SU-DHL-6 (cell line): Measurements from ENCODE around the gene BICD1.

ENCODE experiments used
- H2AFZ ChIP-seq: fragments of 200-600 bp; sonication (generic); 2 replicates; pipeline ENCODE4 v1.6.1; 2014; ENCODE audit warnings: low read depth, mild to moderate bottlenecking, moderate library complexity, mixed read lengths, antibody characterized with exemption, low read length; ENCODE audit not compliant: severe bottlenecking
- H3F3A ChIP-seq: fragments of 200-600 bp; shearing (Covaris generic); 2 replicates; pipeline ENCODE4 v1.6.0; 2016; ENCODE audit warnings: antibody characterized with exemption, mild to moderate bottlenecking; ENCODE audit not compliant: insufficient read depth
- H3K27ac ChIP-seq: fragments of 200-600 bp; sonication (generic); 2 replicates; pipeline ENCODE4 v1.5.1; 2016; ENCODE audit warnings: low read depth, mild to moderate bottlenecking, low read length, moderate library complexity, mixed read lengths
- H3K27me3 ChIP-seq: fragments of 200-600 bp; sonication (generic), shearing (Covaris generic); 2 replicates; pipeline ENCODE4 v1.6.0; 2014; ENCODE audit warnings: mild to moderate bottlenecking, low read length
- H3K36me3 ChIP-seq: fragments of 200-600 bp; sonication (generic); 2 replicates; pipeline ENCODE4 v1.6.1; 2014; ENCODE audit warnings: mild to moderate bottlenecking, low read length, mixed read lengths
- H3K4me2 ChIP-seq: fragments of 300-600, 200-600 bp; shearing (Covaris generic), sonication (generic); 2 replicates; pipeline ENCODE4 v1.6.0; 2014; ENCODE audit warnings: low read length, low read depth, mild to moderate bottlenecking; ENCODE audit not compliant: poor library complexity, severe bottlenecking
- H3K4me3 ChIP-seq: fragments of 200-600 bp; sonication (generic); 2 replicates; pipeline ENCODE4 v1.5.1; 2014; ENCODE audit warnings: antibody characterized with exemption, low read length, mild to moderate bottlenecking, mixed read lengths; ENCODE audit not compliant: insufficient read depth, poor library complexity, severe bottlenecking
- H3K79me2 ChIP-seq: fragments of 200-600 bp; sonication (generic); 2 replicates; pipeline ENCODE4 v1.6.1; 2014; ENCODE audit warnings: mild to moderate bottlenecking, low read length, moderate library complexity; ENCODE audit not compliant: insufficient read depth
- H3K9ac ChIP-seq: fragments of 200-600 bp; sonication (generic); 2 replicates; pipeline ENCODE4 v1.7.0; 2014; ENCODE audit warnings: mild to moderate bottlenecking, low read length
- H3K9me2 ChIP-seq: fragments of 200-600 bp; sonication (generic); replicated peaks from 2 replicates; pipeline ENCODE4 v1.6.1; 2014; ENCODE audit warnings: low read length; ENCODE audit not compliant: insufficient read depth
- H3K9me3 ChIP-seq: fragments of 200-600 bp; sonication (generic); 2 replicates; pipeline ENCODE4 v1.6.1; 2014; ENCODE audit warnings: low read length, mixed read lengths; ENCODE audit not compliant: insufficient read depth
- H4K20me1 ChIP-seq: fragments of 200-600 bp; sonication (generic); 2 replicates; pipeline ENCODE4 v1.6.1; 2014; ENCODE audit warnings: low read depth, mild to moderate bottlenecking, antibody characterized with exemption, low read length, moderate library complexity, mixed read lengths
- EZH2phosphoT487 ChIP-seq: fragments of 200-600 bp; sonication (generic), shearing (Covaris generic); conservative IDR thresholded peaks from 2 replicates; pipeline ENCODE4 v1.6.1; 2018; ENCODE audit warnings: mild to moderate bottlenecking, antibody characterized with exemption, low read length, moderate library complexity, mixed read lengths
- TF ChIP-seq, protein P1 (sequence below): fragments of 200-600 bp; sonication (generic); IDR thresholded peaks from one replicate; pipeline ENCODE4 v1.5.1; 2017; ENCODE audit warnings: antibody characterized with exemption, mild to moderate bottlenecking, low read length, moderate library complexity; ENCODE audit not compliant: insufficient read depth, poor library complexity, severe bottlenecking

Gene BICD1

DNA sequence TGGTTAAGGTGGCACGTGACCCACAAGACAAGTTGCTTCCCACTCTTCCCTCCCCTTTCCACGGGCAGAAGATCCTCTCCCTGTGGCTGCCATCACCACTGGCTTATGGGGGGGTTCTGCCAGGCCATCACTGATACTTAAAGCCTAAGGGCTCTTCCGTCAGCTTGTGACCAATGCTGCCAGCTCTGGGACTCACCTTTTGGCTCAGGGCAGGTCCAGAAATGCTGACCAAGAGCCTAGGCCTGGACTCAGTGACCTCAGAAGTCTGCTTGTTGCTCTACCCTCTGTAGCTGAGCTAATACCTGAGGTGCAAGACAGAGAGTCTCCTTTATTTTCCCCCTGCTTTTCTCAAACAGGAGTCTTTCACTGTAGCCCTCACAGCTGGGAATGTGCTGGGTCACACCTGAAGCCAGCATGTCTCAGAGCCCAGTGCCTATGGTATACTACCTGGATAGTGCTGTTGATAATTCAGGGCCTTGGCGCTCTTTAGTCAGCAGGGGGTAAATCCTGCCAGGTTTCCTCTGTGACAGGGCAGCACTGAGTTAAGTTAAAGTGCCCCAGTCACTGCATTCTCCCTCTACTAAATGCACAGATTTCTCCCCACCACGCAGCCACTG lies 312.4 kb downstream of the BICD1 start:
- Histone ChIP-seq H3K36me3 (no peaks in the 10 kb centered on the region), H3K4me2 (no peak overlapping the region), H3K27me3 (no peaks in the 10 kb centered on the region), H3K9me3 (no peaks in the 10 kb centered on the region), H3K9ac (no peak overlapping the region), H3K4me3 (no peak overlapping the region), H3F3A (no peaks in the 10 kb centered on the region), H3K27ac (no peak overlapping the region), H2AFZ (no peak overlapping the region), H3K9me2 (no peaks in the 10 kb centered on the region), H4K20me1 (no peaks in the 10 kb centered on the region), H3K79me2 (no peaks in the 10 kb centered on the region)
- TF ChIP-seq EZH2phosphoT487 = no peak
- TF ChIP-seq, protein P1, sequence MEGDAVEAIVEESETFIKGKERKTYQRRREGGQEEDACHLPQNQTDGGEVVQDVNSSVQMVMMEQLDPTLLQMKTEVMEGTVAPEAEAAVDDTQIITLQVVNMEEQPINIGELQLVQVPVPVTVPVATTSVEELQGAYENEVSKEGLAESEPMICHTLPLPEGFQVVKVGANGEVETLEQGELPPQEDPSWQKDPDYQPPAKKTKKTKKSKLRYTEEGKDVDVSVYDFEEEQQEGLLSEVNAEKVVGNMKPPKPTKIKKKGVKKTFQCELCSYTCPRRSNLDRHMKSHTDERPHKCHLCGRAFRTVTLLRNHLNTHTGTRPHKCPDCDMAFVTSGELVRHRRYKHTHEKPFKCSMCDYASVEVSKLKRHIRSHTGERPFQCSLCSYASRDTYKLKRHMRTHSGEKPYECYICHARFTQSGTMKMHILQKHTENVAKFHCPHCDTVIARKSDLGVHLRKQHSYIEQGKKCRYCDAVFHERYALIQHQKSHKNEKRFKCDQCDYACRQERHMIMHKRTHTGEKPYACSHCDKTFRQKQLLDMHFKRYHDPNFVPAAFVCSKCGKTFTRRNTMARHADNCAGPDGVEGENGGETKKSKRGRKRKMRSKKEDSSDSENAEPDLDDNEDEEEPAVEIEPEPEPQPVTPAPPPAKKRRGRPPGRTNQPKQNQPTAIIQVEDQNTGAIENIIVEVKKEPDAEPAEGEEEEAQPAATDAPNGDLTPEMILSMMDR = no peak

DNA sequence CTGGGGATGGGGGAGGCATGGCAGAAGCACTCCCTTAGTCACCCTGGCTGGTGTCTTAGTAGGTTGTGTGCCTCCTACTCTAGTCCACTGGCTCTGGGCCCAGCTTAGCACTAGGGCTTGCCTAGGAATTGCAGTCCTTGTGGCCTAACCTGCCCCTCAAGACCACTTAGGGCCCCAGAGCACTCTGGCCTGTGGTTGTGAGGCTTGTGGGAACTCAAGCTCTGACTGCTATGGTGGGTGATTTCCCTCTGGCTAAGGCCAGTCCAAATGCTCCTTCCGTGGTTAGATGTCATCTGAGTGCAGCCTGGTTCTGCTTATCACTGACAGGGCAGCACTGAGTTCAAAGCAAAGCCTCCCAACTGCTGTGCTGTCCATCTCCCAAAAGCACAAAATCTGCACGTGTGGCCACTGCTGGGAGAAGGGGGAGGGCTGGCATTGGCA lies 312.9 kb downstream of the BICD1 start:
- no peak overlapping the region for H3K27ac ChIP-seq
- no peaks in the 10 kb centered on the region for H3K9me2 ChIP-seq
- H3K27me3 ChIP-seq = no peaks in the 10 kb centered on the region
- no peaks in the 10 kb centered on the region for H3K79me2 ChIP-seq
- no peak overlapping the region for H3K4me2 ChIP-seq
- H2AFZ ChIP-seq = no peak overlapping the region
- no peaks in the 10 kb centered on the region for H4K20me1 ChIP-seq
- H3K4me3 ChIP-seq = no peak overlapping the region
- H3K9me3 ChIP-seq = no peaks in the 10 kb centered on the region
- TF ChIP-seq, protein P1 = no peak
- no peak for TF ChIP-seq EZH2phosphoT487
- no peaks in the 10 kb centered on the region for H3F3A ChIP-seq
- no peaks in the 10 kb centered on the region for H3K36me3 ChIP-seq
- no peak overlapping the region for H3K9ac ChIP-seq

DNA sequence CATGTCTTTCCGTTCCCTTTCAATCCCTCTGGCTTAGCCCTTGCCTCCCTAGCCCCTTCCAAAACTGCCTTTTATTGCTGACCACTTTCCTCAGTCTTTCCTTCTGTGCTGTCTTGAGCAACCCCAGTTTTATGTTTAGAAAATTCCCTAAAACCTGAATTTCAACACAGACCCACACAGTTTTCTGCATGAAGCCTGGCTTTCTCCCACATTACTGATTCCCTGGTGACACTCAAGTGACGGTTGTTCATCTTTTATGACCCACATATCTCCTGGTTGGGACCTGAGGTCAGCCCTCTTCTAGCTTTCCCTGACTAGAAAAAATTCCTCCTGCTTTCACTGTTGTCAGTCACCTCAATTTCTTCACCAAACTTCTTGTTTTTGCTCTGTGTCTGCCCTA lies 313.7 kb downstream of the BICD1 start:
- H3K27me3 ChIP-seq = no peaks in the 10 kb centered on the region
- H3K9me3 ChIP-seq = no peaks in the 10 kb centered on the region
- TF ChIP-seq, protein P1 = no peak
- TF ChIP-seq EZH2phosphoT487 = no peak
- no peaks in the 10 kb centered on the region for H3K9me2 ChIP-seq
- no peak overlapping the region for H3K4me2 ChIP-seq
- H3K9ac ChIP-seq = no peak overlapping the region
- H2AFZ ChIP-seq = no peak overlapping the region
- H4K20me1 ChIP-seq = no peaks in the 10 kb centered on the region
- H3K4me3 ChIP-seq = no peak overlapping the region
- H3K27ac ChIP-seq = no peak overlapping the region
- H3K36me3 ChIP-seq = no peaks in the 10 kb centered on the region
- H3K79me2 ChIP-seq = no peaks in the 10 kb centered on the region
- H3F3A ChIP-seq = no peaks in the 10 kb centered on the region
